H9 (cell line): ENCODE data around the gene MS4A6E. TPM values are rescaled to one million over a fixed set of nuclear protein-coding genes. Genes with fewer than 3 reads are reported as not detected.

ENCODE experiments used
- DNase-seq: peaks from one replicate; pipeline ENCODE4 v3.0.0-alpha.2; 2017
- H2AFZ ChIP-seq: one replicate; pipeline ENCODE4 v1.6.1; 2013; ENCODE audit warnings: mild to moderate bottlenecking, low read length, control low read depth, moderate library complexity
- H2AK5ac ChIP-seq: 2 replicates; pipeline ENCODE4 v1.6.1; 2013; ENCODE audit warnings: low read length, control low read depth, mixed read lengths; ENCODE audit not compliant: insufficient read length
- H2BK120ac ChIP-seq: one replicate; pipeline ENCODE4 v1.6.1; 2013; ENCODE audit warnings: low read depth, mild to moderate bottlenecking, low read length, control low read depth, inconsistent platforms; ENCODE audit not compliant: poor library complexity, severe bottlenecking
- H2BK12ac ChIP-seq: 2 replicates; pipeline ENCODE4 v1.6.1; 2013; ENCODE audit warnings: low read length, control low read depth, mixed read lengths, low read depth; ENCODE audit not compliant: insufficient read length
- H2BK15ac ChIP-seq: 2 replicates; pipeline ENCODE4 v1.6.1; 2013; ENCODE audit warnings: low read depth, low read length, control low read depth
- H2BK20ac ChIP-seq: one replicate; pipeline ENCODE4 v1.6.1; 2013; ENCODE audit warnings: low read depth, mild to moderate bottlenecking, low read length, control low read depth, inconsistent platforms; ENCODE audit not compliant: poor library complexity, severe bottlenecking
- H2BK5ac ChIP-seq: 2 replicates; pipeline ENCODE4 v1.6.1; 2013; ENCODE audit warnings: low read length, control low read depth, mixed read lengths; ENCODE audit not compliant: insufficient read length
- H3K14ac ChIP-seq: 2 replicates; pipeline ENCODE4 v1.6.1; 2013; ENCODE audit warnings: low read length, control low read depth; ENCODE audit not compliant: insufficient read depth
- H3K18ac ChIP-seq: 2 replicates; pipeline ENCODE4 v1.6.1; 2013; ENCODE audit warnings: low read depth, mild to moderate bottlenecking, mixed read lengths, low read length, control low read depth; ENCODE audit not compliant: insufficient read length
- H3K23ac ChIP-seq: 2 replicates; pipeline ENCODE4 v1.6.1; 2013; ENCODE audit warnings: low read length, control low read depth, mixed read lengths, low read depth; ENCODE audit not compliant: insufficient read length
- H3K23me2 ChIP-seq: 2 replicates; pipeline ENCODE4 v1.6.1; 2013; ENCODE audit warnings: low read depth, mild to moderate bottlenecking, mixed read lengths, low read length, control low read depth; ENCODE audit not compliant: insufficient read length, poor library complexity, severe bottlenecking
- H3K27ac ChIP-seq: 2 replicates; pipeline ENCODE4 v1.5.1; 2013; ENCODE audit warnings: low read length, control low read depth, mixed read lengths, low read depth; ENCODE audit not compliant: insufficient read length
- H3K27me3 ChIP-seq: 2 replicates; pipeline ENCODE4 v1.6.1; 2013; ENCODE audit warnings: low read length, control low read depth, inconsistent platforms; ENCODE audit not compliant: insufficient read depth
- H3K4ac ChIP-seq: 2 replicates; pipeline ENCODE4 v1.6.1; 2013; ENCODE audit warnings: low read depth, mild to moderate bottlenecking, control low read depth, inconsistent platforms, low read length, moderate library complexity
- H3K4me1 ChIP-seq: 2 replicates; pipeline ENCODE4 v1.6.1; 2013; ENCODE audit warnings: low read length, control low read depth, inconsistent platforms; ENCODE audit not compliant: insufficient read depth
- H3K4me2 ChIP-seq: 2 replicates; pipeline ENCODE4 v1.6.1; 2013; ENCODE audit warnings: low read length, control low read depth, mixed read lengths; ENCODE audit not compliant: insufficient read length, insufficient read depth
- H3K56ac ChIP-seq: 2 replicates; pipeline ENCODE4 v1.6.1; 2013; ENCODE audit warnings: low read depth, mild to moderate bottlenecking, mixed read lengths, low read length, control low read depth; ENCODE audit not compliant: insufficient read length
- H3K79me1 ChIP-seq: 2 replicates; pipeline ENCODE4 v1.6.1; 2013; ENCODE audit warnings: low read depth, mild to moderate bottlenecking, moderate library complexity, low read length, control low read depth, inconsistent platforms; ENCODE audit not compliant: insufficient read depth, poor library complexity, severe bottlenecking
- H3K79me2 ChIP-seq: 2 replicates; pipeline ENCODE4 v1.6.1; 2013; ENCODE audit warnings: low read length, control low read depth, inconsistent platforms; ENCODE audit not compliant: insufficient read depth
- H3K9ac ChIP-seq: 2 replicates; pipeline ENCODE4 v1.6.1; 2013; ENCODE audit warnings: low read length, control low read depth, mixed read lengths; ENCODE audit not compliant: insufficient read length; ENCODE audit errors: extremely low read depth
- H3K9me3 ChIP-seq: one replicate; pipeline ENCODE4 v1.6.1; 2013; ENCODE audit warnings: low read depth, low read length, inconsistent platforms; ENCODE audit not compliant: control insufficient read depth
- H3T11ph ChIP-seq: one replicate; pipeline ENCODE4 v1.6.1; 2013; ENCODE audit warnings: mild to moderate bottlenecking, low read length, control low read depth, inconsistent platforms
- H4K20me1 ChIP-seq: one replicate; pipeline ENCODE4 v1.6.1; 2013; ENCODE audit not compliant: control insufficient read depth, insufficient read length, insufficient read depth
- H4K5ac ChIP-seq: 2 replicates; pipeline ENCODE4 v1.6.1; 2013; ENCODE audit warnings: low read depth, mild to moderate bottlenecking, mixed read lengths, low read length, control low read depth; ENCODE audit not compliant: insufficient read length
- H4K8ac ChIP-seq: replicated peaks from 2 replicates; pipeline ENCODE4 v1.6.1; 2013; ENCODE audit warnings: low read length, control low read depth, mixed read lengths, low read depth; ENCODE audit not compliant: insufficient read length
- H4K91ac ChIP-seq: 2 replicates; pipeline ENCODE4 v1.6.1; 2013; ENCODE audit warnings: low read depth, mild to moderate bottlenecking, moderate library complexity, mixed read lengths, low read length, control low read depth; ENCODE audit not compliant: insufficient read length
- H3K27ac Mint-ChIP-seq, 3 experiments: 2 replicates in 2 of 3; 3 replicates in 1 of 3; pipeline ENCODE4 v1.8.0; 2020 to 2021; ENCODE audit warnings: mixed read lengths in 3 of 3, mild to moderate bottlenecking in 1 of 3, moderate library complexity in 1 of 3
- H3K27me3 Mint-ChIP-seq: 2 replicates; pipeline ENCODE4 v1.8.0; 2021; ENCODE audit warnings: low read depth, mild to moderate bottlenecking, moderate library complexity, mixed read lengths
- H3K36me3 Mint-ChIP-seq, 3 experiments: 2 replicates in 2 of 3; 3 replicates in 1 of 3; pipeline ENCODE4 v1.8.0; 2020 to 2021; ENCODE audit warnings: low read depth in 3 of 3, mixed read lengths in 3 of 3; ENCODE audit not compliant: insufficient read depth in 1 of 3
- H3K4me1 Mint-ChIP-seq, 2 experiments: 2 replicates each; pipeline ENCODE4 v1.8.0; 2020; ENCODE audit warnings: mixed read lengths in 2 of 2
- H3K4me3 Mint-ChIP-seq, 2 experiments: 2 replicates in 1 of 2; 3 replicates in 1 of 2; pipeline ENCODE4 v1.8.0; 2020 to 2021; ENCODE audit warnings: mild to moderate bottlenecking in 2 of 2, mixed read lengths in 2 of 2, moderate library complexity in 1 of 2
- H3K9me3 Mint-ChIP-seq, 2 experiments: 2 replicates in 1 of 2; 3 replicates in 1 of 2; pipeline ENCODE4 v1.8.0; 2020; ENCODE audit warnings: mild to moderate bottlenecking in 2 of 2, mixed read lengths in 2 of 2, moderate library complexity in 1 of 2
- CTCF ChIP-seq: fragments of 200-600 bp; sonication (generic); conservative IDR thresholded peaks from 3 replicates; pipeline ENCODE4 v1.8.0; 2021; ENCODE audit warnings: antibody characterized with exemption, mild to moderate bottlenecking
- WGBS: extraction: QIAGEN DNeasy Blood & Tissue Kit; methylation state at CpG from one replicate; pipeline ENCODE4 v1.1.7; 2013; ENCODE audit warnings: missing lambda C conversion rate, low lambda C conversion rate, mixed read lengths; ENCODE audit not compliant: insufficient read length; ENCODE audit errors: extremely low coverage; 5-methylcytosine and 5-hydroxymethylcytosine counted together
- total RNA-seq: library from RNA; stranded (reverse); gene quantifications from 2 replicates; pipeline ENCODE4 v1.2.1, GENCODE V29; 2021

The MS4A6E gene
- total RNA-seq, 1 experiment from 2014 or later = not detected

- peaks cover 6% of the 10 kb centered on the region; the same call in 1 of the 2 replicates for H3K4me1 ChIP-seq
These were observed 36.8 kb downstream of the MS4A6E start for GRCh38 chr11:60363542-60364470.

More at GRCh38 chr11:60363542-60364470, 36.8 kb downstream of the MS4A6E start:
- H2AK5ac ChIP-seq = no peak overlapping the region
- no peak overlapping the region for H3K27ac ChIP-seq
- H3K9me3 Mint-ChIP-seq = peaks cover 31 to 34% of the 10 kb centered on the region in 2 experiments
- no peak overlapping the region for H2BK5ac ChIP-seq
- H3K4me3 Mint-ChIP-seq = peak overlapping the region; percentile 36 to 41; a peak in 3 of 5 replicates
- no peaks in the 10 kb centered on the region for H3K27me3 ChIP-seq
- no peak overlapping the region for H2BK12ac ChIP-seq
- no peak overlapping the region for H3K56ac ChIP-seq
- no peak overlapping the region for H2AFZ ChIP-seq
- no peaks in the 10 kb centered on the region for H3K79me2 ChIP-seq
- no CpG with 5 or more reads among the region's 7 CpGs for WGBS
- no peaks in the 10 kb centered on the region for H3K79me1 ChIP-seq
- H3K23me2 ChIP-seq = no peaks in the 10 kb centered on the region
- H3K4me2 ChIP-seq = no peak overlapping the region
- peaks cover 22 to 52% (median 26%) of the 10 kb centered on the region in 3 experiments for H3K36me3 Mint-ChIP-seq
- no peak overlapping the region for H4K8ac ChIP-seq
- no peak overlapping the region for H4K91ac ChIP-seq
- no peak overlapping the region for H3T11ph ChIP-seq
- H2BK15ac ChIP-seq = no peak overlapping the region
- no peak overlapping the region for H3K23ac ChIP-seq
- no peak overlapping the region for H3K9ac ChIP-seq
- H2BK20ac ChIP-seq = no peak overlapping the region
- H4K5ac ChIP-seq = no peak overlapping the region
- H3K27ac Mint-ChIP-seq = peak overlapping the region in 2 of 3 experiments; percentile 30 to 62; a peak in 2 of 7 replicates
- no peaks in the 10 kb centered on the region for H4K20me1 ChIP-seq
- no peak overlapping the region for H3K14ac ChIP-seq
- peaks cover 40 to 44% of the 10 kb centered on the region in 2 experiments for H3K4me1 Mint-ChIP-seq
- no peak overlapping the region for H3K4ac ChIP-seq
- no peaks in the 10 kb centered on the region; the same call in 1 of the 2 replicates for H3K27me3 Mint-ChIP-seq
- peak; percentile 82 for TF ChIP-seq CTCF
- peaks cover 27% of the 10 kb centered on the region for H3K9me3 ChIP-seq
- no peak overlapping the region for H3K18ac ChIP-seq
- no peak overlapping the region for H2BK120ac ChIP-seq
- peak; percentile 62 for DNase-seq
